ENCODE data around the gene MIOX. TPM values are rescaled to one million over a fixed set of nuclear protein-coding genes. Genes with fewer than 3 reads are reported as not detected.

The MIOX gene
- total and polyA plus RNA-seq, 9 of the 15 experiments (the other 6 are each of a cell fraction or from before 2014, with no cell fraction given) = 0.08 TPM; not detected in 8

- TF ChIP-seq MEF2A (IDR thresholded peaks at IDR 0.05; ENCODE audit: control insufficient read depth, low read depth, low read length) (no peak), KLF1 (tag; IDR thresholded peaks at IDR 0.05) (0 out of 2 replicates have a peak, but pooled peaks have one; percentile 38), SAFB (IDR thresholded peaks at IDR 0.05; ENCODE audit: borderline replicate concordance, low read depth, low read length) (peak; percentile 97), YY1 (IDR thresholded peaks at IDR 0.05; ENCODE audit: borderline replicate concordance in 1 of 3, control insufficient read depth in 1 of 3, extremely low read depth in 1 of 3, insufficient read depth in 3 of 3, insufficient read length in 1 of 3, insufficient replicate concordance in 2 of 3, low read depth in 1 of 3, low read length in 2 of 3) (peak in 2 of 3 experiments; percentile 35 to 39), ZNF263 (CRISPR knock-in tag; IDR thresholded peaks at IDR 0.05; ENCODE audit: borderline replicate concordance) (no peak), SNRNP70 (optimal IDR thresholded peaks at IDR 0.05; ENCODE audit: low read depth, low read length) (no peak), NR3C1 (CRISPR knock-in tag; IDR thresholded peaks at IDR 0.05) (no peak), RBFOX2 (IDR thresholded peaks at IDR 0.05; ENCODE audit: low read depth, low read length) (peak; percentile 54), ZNF445 (CRISPR knock-in tag; IDR thresholded peaks at IDR 0.05; ENCODE audit: low read depth) (no peak), JUN (IDR thresholded peaks at IDR 0.05; ENCODE audit: borderline replicate concordance, low read depth, low read length) (no peak), JUN (CRISPR knock-in tag; IDR thresholded peaks at IDR 0.05; ENCODE audit: borderline replicate concordance) (0 out of 2 replicates have a peak, but pooled peaks have one; percentile 28)
- TF ChIP-seq, protein P1, sequence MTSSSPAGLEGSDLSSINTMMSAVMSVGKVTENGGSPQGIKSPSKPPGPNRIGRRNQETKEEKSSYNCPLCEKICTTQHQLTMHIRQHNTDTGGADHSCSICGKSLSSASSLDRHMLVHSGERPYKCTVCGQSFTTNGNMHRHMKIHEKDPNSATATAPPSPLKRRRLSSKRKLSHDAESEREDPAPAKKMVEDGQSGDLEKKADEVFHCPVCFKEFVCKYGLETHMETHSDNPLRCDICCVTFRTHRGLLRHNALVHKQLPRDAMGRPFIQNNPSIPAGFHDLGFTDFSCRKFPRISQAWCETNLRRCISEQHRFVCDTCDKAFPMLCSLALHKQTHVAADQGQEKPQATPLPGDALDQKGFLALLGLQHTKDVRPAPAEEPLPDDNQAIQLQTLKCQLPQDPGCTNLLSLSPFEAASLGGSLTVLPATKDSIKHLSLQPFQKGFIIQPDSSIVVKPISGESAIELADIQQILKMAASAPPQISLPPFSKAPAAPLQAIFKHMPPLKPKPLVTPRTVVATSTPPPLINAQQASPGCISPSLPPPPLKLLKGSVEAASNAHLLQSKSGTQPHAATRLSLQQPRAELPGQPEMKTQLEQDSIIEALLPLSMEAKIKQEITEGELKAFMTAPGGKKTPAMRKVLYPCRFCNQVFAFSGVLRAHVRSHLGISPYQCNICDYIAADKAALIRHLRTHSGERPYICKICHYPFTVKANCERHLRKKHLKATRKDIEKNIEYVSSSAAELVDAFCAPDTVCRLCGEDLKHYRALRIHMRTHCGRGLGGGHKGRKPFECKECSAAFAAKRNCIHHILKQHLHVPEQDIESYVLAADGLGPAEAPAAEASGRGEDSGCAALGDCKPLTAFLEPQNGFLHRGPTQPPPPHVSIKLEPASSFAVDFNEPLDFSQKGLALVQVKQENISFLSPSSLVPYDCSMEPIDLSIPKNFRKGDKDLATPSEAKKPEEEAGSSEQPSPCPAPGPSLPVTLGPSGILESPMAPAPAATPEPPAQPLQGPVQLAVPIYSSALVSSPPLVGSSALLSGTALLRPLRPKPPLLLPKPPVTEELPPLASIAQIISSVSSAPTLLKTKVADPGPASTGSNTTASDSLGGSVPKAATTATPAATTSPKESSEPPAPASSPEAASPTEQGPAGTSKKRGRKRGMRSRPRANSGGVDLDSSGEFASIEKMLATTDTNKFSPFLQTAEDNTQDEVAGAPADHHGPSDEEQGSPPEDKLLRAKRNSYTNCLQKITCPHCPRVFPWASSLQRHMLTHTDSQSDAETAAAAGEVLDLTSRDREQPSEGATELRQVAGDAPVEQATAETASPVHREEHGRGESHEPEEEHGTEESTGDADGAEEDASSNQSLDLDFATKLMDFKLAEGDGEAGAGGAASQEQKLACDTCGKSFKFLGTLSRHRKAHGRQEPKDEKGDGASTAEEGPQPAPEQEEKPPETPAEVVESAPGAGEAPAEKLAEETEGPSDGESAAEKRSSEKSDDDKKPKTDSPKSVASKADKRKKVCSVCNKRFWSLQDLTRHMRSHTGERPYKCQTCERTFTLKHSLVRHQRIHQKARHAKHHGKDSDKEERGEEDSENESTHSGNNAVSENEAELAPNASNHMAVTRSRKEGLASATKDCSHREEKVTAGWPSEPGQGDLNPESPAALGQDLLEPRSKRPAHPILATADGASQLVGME (CRISPR knock-in tag; IDR thresholded peaks at IDR 0.05) = 0 out of 2 replicates have a peak, but pooled peaks have one; percentile 18
- TF ChIP-seq, protein P2, sequence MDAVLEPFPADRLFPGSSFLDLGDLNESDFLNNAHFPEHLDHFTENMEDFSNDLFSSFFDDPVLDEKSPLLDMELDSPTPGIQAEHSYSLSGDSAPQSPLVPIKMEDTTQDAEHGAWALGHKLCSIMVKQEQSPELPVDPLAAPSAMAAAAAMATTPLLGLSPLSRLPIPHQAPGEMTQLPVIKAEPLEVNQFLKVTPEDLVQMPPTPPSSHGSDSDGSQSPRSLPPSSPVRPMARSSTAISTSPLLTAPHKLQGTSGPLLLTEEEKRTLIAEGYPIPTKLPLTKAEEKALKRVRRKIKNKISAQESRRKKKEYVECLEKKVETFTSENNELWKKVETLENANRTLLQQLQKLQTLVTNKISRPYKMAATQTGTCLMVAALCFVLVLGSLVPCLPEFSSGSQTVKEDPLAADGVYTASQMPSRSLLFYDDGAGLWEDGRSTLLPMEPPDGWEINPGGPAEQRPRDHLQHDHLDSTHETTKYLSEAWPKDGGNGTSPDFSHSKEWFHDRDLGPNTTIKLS (IDR thresholded peaks at IDR 0.05; ENCODE audit: borderline replicate concordance, low read depth) = no peak
Observed at GRCh38 chr22:50526108-50526833, 39.6 kb downstream of the MIOX start (continued).
